GM19193 (cell line): Measurements from ENCODE around the gene NT5DC4.

Experiments used
- POLR2A ChIP-seq: IDR thresholded peaks from 4 replicates; pipeline ENCODE4 v1.6.1; 2011; ENCODE audit not compliant: insufficient read depth, insufficient read length; ENCODE audit errors: extremely low read depth

The NT5DC4 gene

GRCh38 chr2:112713926-112714325 is 6.9 kb upstream of the NT5DC4 start:
- TF ChIP-seq POLR2A = no peak

GRCh38 chr2:112714331-112714730 is 6.5 kb upstream of the NT5DC4 start:
- TF ChIP-seq POLR2A = no peak

- no peak for TF ChIP-seq POLR2A
These were observed 5.8 kb upstream of the NT5DC4 start for GRCh38 chr2:112714836-112715631.

GRCh38 chr2:112718863-112719370 is 1.9 kb upstream of the NT5DC4 start:
- TF ChIP-seq POLR2A = no peak

- no peak for TF ChIP-seq POLR2A
These were observed 1.2 kb downstream of the NT5DC4 start for GRCh38 chr2:112721819-112722522.

- TF ChIP-seq POLR2A = no peak
These were observed 2.2 kb downstream of the NT5DC4 start for GRCh38 chr2:112722816-112723546.

- TF ChIP-seq POLR2A = no peak
These were observed 2.7 kb downstream of the NT5DC4 start for GRCh38 chr2:112723547-112723940.

- no peak for TF ChIP-seq POLR2A
These were observed 3.2 kb downstream of the NT5DC4 start for GRCh38 chr2:112723995-112724394.

- no peak for TF ChIP-seq POLR2A
These were observed 4.0 kb downstream of the NT5DC4 start for GRCh38 chr2:112724591-112725525.

- no peak for TF ChIP-seq POLR2A
These were observed 5.0 kb downstream of the NT5DC4 start for GRCh38 chr2:112725545-112726457.

GRCh38 chr2:112726487-112727190 is 5.8 kb downstream of the NT5DC4 start:
- no peak for TF ChIP-seq POLR2A

- no peak for TF ChIP-seq POLR2A
These were observed 6.6 kb downstream of the NT5DC4 start for GRCh38 chr2:112727276-112728028.
